Gastrocnemius medialis (tissue), 4 donors: ENCODE measurements around the gene MACROD1. TPM values are rescaled to one million over a fixed set of nuclear protein-coding genes. Genes with fewer than 3 reads are reported as not detected.

Experiments used
- ATAC-seq, 2 donors: fragments of 150-250 bp; one replicate each; pipeline ENCODE4 v1.9.1; 2016
- DNase-seq, 2 donors: peaks; one replicate each; pipeline ENCODE4 v3.0.0-alpha.2; 2019
- H3K27ac ChIP-seq, 4 donors: fragments of 200-600 bp; sonication (generic); 1 replicate in 1 of 4; 2 replicates in 3 of 4; pipeline ENCODE4 v1.5.1; 2016 to 2018; ENCODE audit warnings: mild to moderate bottlenecking in 2 of 4, moderate library complexity in 1 of 4
- H3K27me3 ChIP-seq, 3 donors: fragments of 200-600 bp; sonication (generic) in 2 of 3; 1 replicate in 1 of 3; 2 replicates in 2 of 3; pipeline versions ENCODE4 v1.5.1 to v1.6.0; 2016 to 2019; ENCODE audit warnings: mild to moderate bottlenecking in 1 of 3, moderate library complexity in 1 of 3
- H3K36me3 ChIP-seq, 2 donors: fragments of 200-600 bp; sonication (generic) in 1 of 2; one replicate each; pipeline ENCODE4 v1.5.1; 2017 to 2018
- H3K4me1 ChIP-seq, 2 donors: fragments of 200-600 bp; sonication (generic) in 1 of 2; one replicate each; pipeline ENCODE4 v1.5.1; 2016 to 2017; ENCODE audit warnings: mild to moderate bottlenecking in 2 of 2
- H3K4me3 ChIP-seq, 4 donors: fragments of 200-600 bp; sonication (generic) in 3 of 4; 1 replicate in 1 of 4; 2 replicates in 3 of 4; pipeline ENCODE4 v1.5.1; 2016 to 2019; ENCODE audit warnings: mild to moderate bottlenecking in 2 of 4
- H3K9me3 ChIP-seq, 3 donors: fragments of 200-600 bp; sonication (generic) in 2 of 3; 1 replicate in 1 of 3; 2 replicates in 2 of 3; pipeline ENCODE4 v1.5.1; 2016 to 2019
- CTCF ChIP-seq, 5 experiments: fragments of 450-650 bp in 3 of 5; fragments of 200-600 bp in 2 of 5; sonication (generic) in 2 of 5; IDR thresholded peaks in 4 of 5; conservative IDR thresholded peaks in 1 of 5; 1 replicate in 4 of 5; 2 replicates in 1 of 5; pipeline ENCODE4 v1.5.1; 2016 to 2019; ENCODE audit warnings: antibody characterized with exemption in 5 of 5, mild to moderate bottlenecking in 3 of 5, moderate library complexity in 3 of 5
- POLR2A ChIP-seq, 2 donors: fragments of 450-650 bp; IDR thresholded peaks; one replicate each; pipeline ENCODE4 v1.6.1; 2017; ENCODE audit warnings: antibody characterized with exemption in 2 of 2, mild to moderate bottlenecking in 2 of 2, moderate library complexity in 2 of 2
- in situ Hi-C, 4 donors: fragments of 200-750 bp; cut with MboI; loops; one replicate each; pipeline versions ENCODE4 v1.15.0 to v1.8.0; 2017; ENCODE audit warnings: low sequenced_read_pairs in 4 of 4
- intact Hi-C: fragments of 100-400 bp; cut with DNase I; formaldehyde crosslinking; loops from one replicate; pipeline ENCODE4 v1.15.1; 2023; ENCODE audit warnings: low total_unique reads
- total RNA-seq, 4 donors: library from RNA; depleted of rRNA; stranded (reverse); fragments of >200 nt; gene quantifications; one replicate each; pipeline versions ENCODE4 v1.1.0 to v1.2.3, GENCODE V29; 2016

MACROD1 gene
- total RNA-seq, 4 donors from 2014 or later: 162 to 308 (median 205) TPM

GRCh38 chr11:64043545-64043944 is 122.4 kb downstream of the MACROD1 start:
- no peaks in the 10 kb centered on the region for H3K36me3 ChIP-seq
- H3K27me3 ChIP-seq: no peaks in the 10 kb centered on the region
- in situ Hi-C loops (no loop called here), intact Hi-C loops (no loop called here)
- no peaks in the 10 kb centered on the region for H3K9me3 ChIP-seq
- H3K27ac ChIP-seq: no peak overlapping the region
- DNase-seq (no peak), ATAC-seq (no peak)
- no peak overlapping the region for H3K4me3 ChIP-seq
- TF ChIP-seq POLR2A (IDR thresholded peaks at IDR 0.05): no peak
- no peak for TF ChIP-seq CTCF (IDR thresholded peaks at IDR 0.05 in 4 of 5, conservative IDR thresholded peaks at IDR 0.05 in 1 of 5)
- peaks cover 5 to 8% of the 10 kb centered on the region in 2 donors for H3K4me1 ChIP-seq

GRCh38 chr11:64042301-64042700 is 123.6 kb downstream of the MACROD1 start:
- no peak overlapping the region for H3K27ac ChIP-seq
- H3K27me3 ChIP-seq: no peaks in the 10 kb centered on the region
- no peaks in the 10 kb centered on the region for H3K36me3 ChIP-seq
- no peaks in the 10 kb centered on the region for H3K9me3 ChIP-seq
- H3K4me3 ChIP-seq: no peak overlapping the region
- in situ Hi-C loops: no loop called here
- intact Hi-C loops: no loop called here
- TF ChIP-seq POLR2A (IDR thresholded peaks at IDR 0.05) (no peak), CTCF (IDR thresholded peaks at IDR 0.05 in 4 of 5, conservative IDR thresholded peaks at IDR 0.05 in 1 of 5) (no peak)
- peaks cover 0 to 5% of the 10 kb centered on the region in 2 donors for H3K4me1 ChIP-seq
- no peak for ATAC-seq
- DNase-seq: no peak

GRCh38 chr11:64041846-64042245 is 124.1 kb downstream of the MACROD1 start:
- Histone ChIP-seq H3K27me3 (no peaks in the 10 kb centered on the region), H3K27ac (no peak overlapping the region), H3K4me1 (peaks cover 3 to 9% of the 10 kb centered on the region in 2 donors)

GRCh38 chr11:64040684-64041322 is 125.1 kb downstream of the MACROD1 start:
- in situ Hi-C loops (no loop called here), intact Hi-C loops (no loop called here)
- Histone ChIP-seq H3K36me3 (no peaks in the 10 kb centered on the region), H3K9me3 (no peaks in the 10 kb centered on the region), H3K27ac (no peak overlapping the region), H3K4me3 (no peak overlapping the region), H3K4me1 (peaks cover 7 to 13% of the 10 kb centered on the region in 2 donors), H3K27me3 (no peaks in the 10 kb centered on the region)
- ATAC-seq: no peak
- no peak for DNase-seq
- TF ChIP-seq CTCF (IDR thresholded peaks at IDR 0.05 in 4 of 5, conservative IDR thresholded peaks at IDR 0.05 in 1 of 5): peak in 3 of 5 experiments; percentile 13 to 32 (median 27)
- no peak for TF ChIP-seq POLR2A (IDR thresholded peaks at IDR 0.05)

More at GRCh38 chr11:64041846-64042245, 124.1 kb downstream of the MACROD1 start:
- Histone ChIP-seq H3K4me3 (no peak overlapping the region), H3K9me3 (no peaks in the 10 kb centered on the region), H3K36me3 (no peaks in the 10 kb centered on the region)
- no peak for DNase-seq
- in situ Hi-C loops: no loop called here
- intact Hi-C loops: no loop called here
- TF ChIP-seq POLR2A (IDR thresholded peaks at IDR 0.05) (no peak), CTCF (IDR thresholded peaks at IDR 0.05 in 4 of 5, conservative IDR thresholded peaks at IDR 0.05 in 1 of 5) (no peak)
- ATAC-seq: no peak
